Breast epithelium (tissue), 3 donors: ENCODE data around the gene OGA.

Source experiments
- CTCF ChIP-seq, 3 donors: fragments of 450-650 bp; IDR thresholded peaks; one replicate each; pipeline ENCODE4 v1.5.1; 2016 to 2017; ENCODE audit warnings: antibody characterized with exemption in 3 of 3, mild to moderate bottlenecking in 3 of 3, moderate library complexity in 3 of 3
- POLR2A ChIP-seq: fragments of 450-650 bp; IDR thresholded peaks from one replicate; pipeline ENCODE4 v1.6.1; 2016; ENCODE audit warnings: antibody characterized with exemption, mild to moderate bottlenecking, moderate library complexity
- POLR2AphosphoS5 ChIP-seq, 3 donors: sonication (generic); formaldehyde crosslinking; IDR thresholded peaks; one replicate each; pipeline ENCODE4 v1.6.1; 2017; ENCODE audit warnings: antibody characterized with exemption in 3 of 3

GRCh38 chr10:101778151-101778780, 40.0 kb downstream of the OGA start:
- TF ChIP-seq CTCF (IDR thresholded peaks at IDR 0.05) (no peak), POLR2A (no peak), POLR2AphosphoS5 (IDR thresholded peaks at IDR 0.05) (no peak)
